Ramos (cell line): ENCODE measurements around the gene NSUN4.

ENCODE experiments used
- in situ Hi-C: fragments of 300-500 bp; cut with MboI; formaldehyde crosslinking; loops from one replicate; pipeline ENCODE4 v1.14.3; 2022; ENCODE audit warnings: low sequenced_read_pairs; ENCODE audit not compliant: unreplicated experiment

NSUN4 gene

DNA sequence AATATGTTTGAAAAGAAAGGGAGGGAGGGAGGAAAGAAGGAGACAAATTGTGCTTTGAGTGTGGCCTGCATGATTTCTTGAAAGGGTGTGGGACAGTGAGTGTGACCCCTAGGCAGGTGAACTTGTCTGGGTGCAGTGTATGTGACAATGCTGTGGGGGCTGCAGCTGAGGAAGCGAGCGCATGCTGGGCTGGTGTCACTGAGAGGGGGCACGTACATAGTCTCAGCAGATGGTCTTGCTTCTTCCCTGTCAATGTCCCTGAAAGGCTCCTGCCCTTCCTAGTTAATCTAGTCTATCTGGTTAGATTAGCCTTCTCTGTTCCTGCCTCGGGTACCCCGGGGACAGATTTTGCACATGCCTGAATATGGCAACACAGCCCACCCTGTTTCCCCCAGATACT lies 63.3 kb downstream of the NSUN4 start:
- in situ Hi-C loops: no loop called here

DNA sequence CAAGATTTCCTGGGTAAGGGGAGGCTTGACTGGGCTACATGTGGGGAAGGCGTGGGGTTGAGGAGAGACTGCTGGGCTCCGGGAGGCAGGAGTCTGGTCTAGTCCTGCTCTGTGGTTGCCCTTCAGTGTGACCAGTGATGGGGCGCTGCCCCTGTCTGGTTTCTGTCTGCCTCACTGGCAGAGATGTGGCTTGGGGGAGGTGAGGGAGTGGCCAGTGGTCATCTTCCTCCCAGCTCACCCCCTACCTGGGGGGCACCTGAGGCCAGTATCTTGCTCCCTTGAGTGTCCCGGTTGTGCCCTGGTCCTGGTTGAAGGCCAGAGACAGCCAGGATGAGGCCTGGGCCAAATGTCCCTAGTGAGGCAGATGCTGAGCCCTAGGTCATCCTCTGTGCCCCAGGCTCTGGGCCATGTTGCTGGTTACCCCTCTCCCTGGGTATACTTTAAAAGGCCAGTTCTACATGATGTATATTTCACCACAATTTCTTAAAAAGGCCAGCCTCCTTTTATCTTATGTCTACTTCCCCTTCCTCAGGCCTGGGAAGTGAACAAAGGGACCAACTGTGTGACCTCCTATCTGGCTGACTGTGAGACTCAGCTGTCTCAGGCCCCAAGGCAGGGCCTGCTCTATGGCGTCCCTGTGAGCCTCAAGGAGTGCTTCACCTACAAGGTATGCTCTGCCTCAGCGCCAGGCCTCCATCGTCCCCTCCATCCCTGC lies 64.0 kb downstream of the NSUN4 start:
- in situ Hi-C loops: no loop called here

DNA sequence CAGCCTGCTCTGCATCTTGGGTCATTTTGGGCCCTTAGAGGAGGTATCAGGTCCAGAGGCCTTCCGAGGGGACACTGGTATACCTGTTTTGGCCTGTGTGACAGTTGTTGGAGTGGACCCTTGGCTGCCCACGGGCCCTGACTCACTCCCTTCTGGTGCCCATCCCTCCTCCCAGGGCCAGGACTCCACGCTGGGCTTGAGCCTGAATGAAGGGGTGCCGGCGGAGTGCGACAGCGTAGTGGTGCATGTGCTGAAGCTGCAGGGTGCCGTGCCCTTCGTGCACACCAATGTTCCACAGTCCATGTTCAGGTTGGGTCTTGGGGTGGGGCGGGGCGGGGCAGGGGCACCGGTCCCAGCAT lies 64.6 kb downstream of the NSUN4 start:
- in situ Hi-C loops: no loop called here

GRCh38 chr1:46405724-46406123 lies 65.1 kb downstream of the NSUN4 start:
- in situ Hi-C loops: no loop called here

DNA sequence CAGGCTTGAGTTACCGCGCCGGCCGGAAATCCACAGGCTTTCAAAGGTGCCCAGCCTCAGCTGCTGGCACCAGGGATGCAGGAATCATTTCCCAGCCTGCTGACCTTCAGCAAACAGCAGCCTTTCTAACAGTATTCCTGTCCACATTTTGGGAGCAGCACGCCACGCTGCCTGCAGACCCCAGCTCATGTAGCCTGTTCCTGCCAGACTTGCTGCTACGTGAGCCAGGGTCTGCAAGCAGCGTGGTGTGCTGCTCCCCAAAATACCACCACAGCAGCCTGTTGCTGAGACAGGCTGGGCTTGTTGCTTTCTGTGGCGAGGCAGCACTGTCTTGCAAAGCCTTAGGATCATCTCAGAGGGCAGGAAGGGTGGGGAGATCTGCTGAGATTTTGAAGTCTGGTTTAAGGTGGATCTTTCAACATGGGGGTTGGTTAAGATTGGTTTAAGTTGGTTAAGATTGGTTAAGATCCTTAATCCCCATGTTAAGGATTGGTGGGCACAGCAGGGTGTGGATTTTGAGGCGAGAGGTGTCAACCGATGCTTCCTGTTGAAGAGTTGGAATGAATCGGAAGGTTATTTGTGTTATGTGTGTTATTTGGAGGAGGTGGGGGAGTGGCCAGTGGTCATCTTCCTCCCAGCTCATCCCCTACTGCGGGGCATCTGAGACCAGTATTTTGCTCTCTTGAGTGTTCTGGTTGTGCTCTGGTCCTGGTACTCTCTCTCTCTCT lies 66.4 kb downstream of the NSUN4 start:
- in situ Hi-C loops: no loop called here

- in situ Hi-C loops: no loop called here
These were observed 67.0 kb downstream of the NSUN4 start for GRCh38 chr1:46407636-46408035.

DNA sequence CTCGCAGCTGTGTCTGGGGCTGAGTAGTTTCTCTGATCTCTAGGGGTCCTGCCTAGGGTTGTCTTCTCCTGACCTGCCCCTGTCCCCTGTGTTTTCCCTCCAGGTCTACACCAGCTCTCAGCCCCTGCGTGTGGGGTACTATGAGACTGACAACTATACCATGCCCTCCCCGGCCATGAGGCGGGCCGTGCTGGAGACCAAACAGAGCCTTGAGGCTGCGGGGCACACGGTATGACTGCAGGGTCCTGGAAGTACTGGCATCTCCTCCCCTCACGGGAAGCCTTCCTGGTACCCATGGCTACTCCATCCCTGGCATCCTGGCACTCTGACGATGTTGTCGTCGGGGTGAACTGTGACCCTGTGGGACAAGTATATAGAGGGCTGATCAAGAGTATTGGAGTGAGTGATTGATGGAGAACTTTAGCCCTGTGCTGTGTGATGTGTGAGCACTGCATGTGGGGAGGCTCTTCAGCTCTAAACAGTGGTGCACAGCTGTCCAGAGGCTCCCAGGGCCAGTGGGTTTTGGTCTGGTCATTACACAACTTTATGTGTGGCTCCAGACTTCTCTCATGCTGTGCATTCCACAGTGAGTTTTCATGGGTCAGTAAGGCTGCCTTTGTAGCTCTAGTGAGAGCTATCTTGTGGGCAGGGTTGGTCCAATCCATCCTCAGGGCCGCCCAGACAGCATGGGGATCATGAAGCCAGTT lies 67.9 kb downstream of the NSUN4 start:
- in situ Hi-C loops: no loop called here

DNA sequence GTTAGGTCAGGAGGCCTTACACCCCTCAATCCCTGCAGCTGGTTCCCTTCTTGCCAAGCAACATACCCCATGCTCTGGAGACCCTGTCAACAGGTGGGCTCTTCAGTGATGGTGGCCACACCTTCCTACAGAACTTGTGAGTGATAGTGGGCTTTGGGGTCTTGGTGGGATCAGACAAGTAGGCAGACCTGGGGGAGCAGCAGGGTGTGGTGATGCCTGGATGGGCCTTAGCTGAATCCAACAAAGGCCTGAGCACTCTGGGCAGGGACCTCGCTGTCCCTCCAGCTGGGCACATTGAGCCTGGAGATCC lies 68.4 kb downstream of the NSUN4 start:
- in situ Hi-C loops: no loop called here

DNA sequence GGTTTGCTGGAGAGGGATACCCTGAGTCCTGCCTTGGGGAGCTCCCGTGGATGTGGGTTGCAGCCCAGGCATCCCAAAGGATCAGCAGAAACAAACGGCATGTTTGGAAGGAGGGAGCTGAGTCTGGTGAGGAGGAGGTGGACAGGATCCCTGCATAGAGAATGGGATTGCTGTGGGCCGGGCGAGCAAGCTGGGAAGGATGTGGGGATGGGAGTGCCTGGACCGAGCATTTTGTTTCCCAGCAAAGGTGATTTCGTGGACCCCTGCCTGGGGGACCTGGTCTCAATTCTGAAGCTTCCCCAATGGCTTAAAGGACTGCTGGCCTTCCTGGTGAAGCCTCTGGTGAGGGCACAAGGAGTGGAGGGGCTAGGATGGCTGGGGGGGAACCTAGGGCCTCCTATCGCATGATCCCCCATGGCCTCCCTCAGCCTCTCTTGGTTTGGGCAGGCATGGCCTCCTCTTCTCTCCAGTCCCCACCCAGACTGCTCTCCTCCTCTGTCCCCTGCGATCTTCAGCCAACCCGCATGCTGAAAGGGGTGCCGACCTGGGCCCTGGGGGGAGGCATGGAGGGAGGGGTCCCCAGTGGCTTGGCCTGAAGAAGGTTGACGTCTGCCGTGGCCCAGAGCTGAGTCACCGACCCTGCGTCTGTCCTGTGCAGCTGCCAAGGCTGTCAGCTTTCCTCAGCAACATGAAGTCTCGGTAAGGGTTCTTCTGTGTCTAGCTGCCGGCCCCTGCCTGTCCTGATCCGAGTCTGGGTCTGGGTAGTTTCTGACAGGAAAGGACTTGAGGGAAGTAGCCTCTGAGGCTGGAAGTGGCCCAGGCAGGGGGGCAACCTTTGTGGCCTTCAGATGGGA lies 69.8 kb downstream of the NSUN4 start:
- in situ Hi-C loops: no loop called here

DNA sequence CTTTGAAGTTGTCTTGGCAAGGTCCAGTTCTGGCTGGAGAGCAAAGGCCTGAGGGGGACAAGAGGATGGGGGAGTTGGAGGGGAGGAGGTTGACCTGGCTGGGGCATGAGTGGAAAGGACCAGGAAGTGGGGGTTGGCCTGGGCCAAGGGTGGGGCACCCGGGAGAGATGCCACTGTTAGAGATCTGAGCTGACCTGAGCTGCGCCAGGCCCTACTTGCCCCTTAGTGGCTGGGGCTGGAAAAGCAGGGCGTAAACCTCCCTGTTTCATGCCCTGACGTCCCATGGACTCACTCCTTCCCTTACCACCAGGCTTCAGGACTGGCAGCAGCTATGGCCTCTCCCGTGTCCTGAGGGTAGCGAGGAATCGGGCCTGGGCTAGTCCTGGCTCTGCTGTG lies 70.4 kb downstream of the NSUN4 start:
- in situ Hi-C loops: no loop called here
